ENCODE results near the gene NAGA.
"Not testable (repeated sequence)": the region's sequence is repeated elsewhere in the genome, so short reads cannot be mapped to it uniquely, and the experiment has no call there.

The NAGA gene

GRCh38 chr22:42070517-42071422 lies at the start of gene NAGA:
Gene NAGA (minus strand): TSS chr22:42070812. CDS start chr22:42070297, 515 bp downstream.
- peak; percentile 96 for DNase-seq (ENCODE audit: low read depth)

GRCh38 chr22:42116848-42117424 lies 46.3 kb upstream of the NAGA start:
- DNase-seq (ENCODE audit: low read depth), result peak; percentile 79

DNA sequence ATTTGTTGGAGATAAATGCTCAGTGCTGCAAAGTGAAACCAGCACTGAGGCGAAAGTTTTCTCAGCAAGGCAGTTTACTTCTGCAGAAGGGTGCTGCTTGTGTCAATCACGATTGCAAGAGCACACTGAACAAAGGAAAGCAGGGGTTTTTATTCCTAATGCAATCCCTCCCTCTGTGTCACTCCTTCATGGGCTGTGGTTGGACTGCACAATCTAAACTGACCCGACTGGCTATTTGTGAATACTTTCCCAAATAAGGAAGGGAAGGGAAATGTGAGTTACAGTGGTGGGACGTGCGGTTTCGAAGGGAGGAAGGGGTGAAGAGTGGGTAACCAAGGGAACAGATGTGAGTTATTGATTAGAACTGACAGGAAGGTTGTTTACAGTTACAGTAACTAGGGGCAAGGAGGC lies 44.8 kb upstream of the NAGA start:
- not testable (repeated sequence) for DNase-seq (ENCODE audit: low read depth)

DNA sequence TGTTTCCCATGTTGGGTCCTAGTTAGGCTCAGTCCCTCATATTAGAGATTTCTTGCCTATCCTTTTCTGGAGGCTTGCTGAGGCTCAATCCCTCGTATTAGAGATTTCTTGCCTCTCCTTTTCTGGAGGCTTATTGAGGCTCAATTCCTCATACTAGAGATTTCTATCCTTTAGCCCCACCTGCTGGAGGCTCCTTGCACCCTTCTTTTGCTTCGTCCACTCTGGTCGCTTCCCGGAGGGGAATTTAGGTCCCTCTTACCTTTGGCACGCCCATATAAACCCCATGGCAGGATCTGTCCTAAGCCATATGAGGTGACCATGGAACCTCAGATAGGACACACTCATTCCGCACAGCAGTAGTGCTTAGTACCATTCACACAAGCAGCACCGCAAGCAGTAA lies 44.1 kb upstream of the NAGA start:
- DNase-seq (ENCODE audit: low read depth), result peak; percentile 41

- peak; percentile 2 for DNase-seq (ENCODE audit: low read depth)
Measured at GRCh38 chr22:42112793-42113192, 42.2 kb upstream of the NAGA start.

GRCh38 chr22:42111798-42112197 lies 41.2 kb upstream of the NAGA start:
- DNase-seq (ENCODE audit: low read depth), result no peak

- DNase-seq (ENCODE audit: low read depth), result no peak
Measured at GRCh38 chr22:42108848-42109247, 38.2 kb upstream of the NAGA start.

DNA sequence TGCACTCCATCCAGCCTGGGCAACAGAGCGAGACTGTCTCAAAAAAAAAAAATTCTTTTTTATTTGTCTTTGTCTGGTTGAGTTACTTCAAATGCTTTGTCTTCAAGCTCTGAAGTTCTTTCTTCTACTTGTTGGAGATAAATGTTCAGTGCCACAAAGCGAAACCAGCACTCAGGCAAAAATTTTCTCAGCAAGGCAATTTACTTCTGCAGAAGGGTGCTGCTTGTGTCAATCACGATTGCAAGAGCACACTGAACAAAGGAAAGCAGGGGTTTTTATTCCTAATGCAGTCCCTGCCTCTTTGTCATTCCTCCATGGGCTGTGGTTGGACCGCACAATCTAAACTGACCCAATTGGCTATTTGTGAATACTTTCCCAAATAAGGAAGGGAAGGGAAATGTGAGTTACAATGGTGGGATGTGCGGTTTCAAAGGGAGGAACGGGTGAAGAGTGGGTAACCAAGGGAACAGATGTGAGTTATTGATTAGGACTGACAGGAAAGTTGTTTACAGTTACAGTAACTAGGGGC lies 33.8 kb upstream of the NAGA start:
- DNase-seq (ENCODE audit: low read depth), result not testable (repeated sequence)

DNA sequence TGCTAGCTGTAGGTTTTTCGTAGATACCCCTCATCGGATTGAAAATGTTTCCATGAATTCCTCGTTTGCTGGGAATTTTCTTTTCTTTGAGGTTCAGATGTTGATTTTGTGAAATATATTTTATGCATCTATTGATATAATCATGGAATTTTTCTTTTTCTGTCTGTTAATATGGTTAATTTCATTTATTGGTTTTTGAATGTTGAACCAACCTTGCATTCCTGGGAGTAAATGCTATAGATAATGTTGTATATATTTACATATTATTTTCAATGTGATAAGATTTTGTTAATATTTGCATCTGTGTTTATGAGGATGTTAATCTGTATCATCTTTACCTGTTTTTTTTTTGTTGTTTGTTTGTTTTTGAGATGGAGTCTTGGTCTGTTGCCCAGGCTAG lies 30.6 kb upstream of the NAGA start:
- no peak for DNase-seq (ENCODE audit: low read depth)

GRCh38 chr22:42091455-42091782 lies 20.8 kb upstream of the NAGA start:
- peak; percentile 12 for DNase-seq (ENCODE audit: low read depth)

- DNase-seq (ENCODE audit: low read depth), result peak; percentile 98
Measured at GRCh38 chr22:42090596-42091454, 20.2 kb upstream of the NAGA start, which contains the start of gene NDUFA6. Gene NDUFA6 (minus strand): TSS chr22:42090772. CDS start chr22:42090744, 28 bp downstream.

DNA sequence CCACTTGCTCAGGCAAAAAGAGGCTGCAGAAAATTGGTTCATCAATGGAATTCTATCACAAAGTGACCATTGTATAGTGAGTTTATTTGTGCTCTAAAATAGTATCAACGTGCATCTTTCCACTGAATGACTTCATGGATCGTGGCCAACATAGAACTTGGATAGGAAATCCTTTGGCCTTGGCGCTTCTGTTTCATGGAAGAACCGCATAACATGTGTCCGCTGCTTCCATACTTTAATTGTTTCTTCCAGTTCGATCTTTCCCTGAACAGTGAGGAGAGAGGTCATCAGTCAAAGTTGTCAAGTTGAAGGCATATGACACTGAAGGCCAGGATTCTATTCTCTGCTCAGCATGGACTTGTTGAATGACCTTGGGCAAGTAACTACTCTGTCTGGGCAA lies 15.4 kb upstream of the NAGA start:
- DNase-seq (ENCODE audit: low read depth), result no peak

DNA sequence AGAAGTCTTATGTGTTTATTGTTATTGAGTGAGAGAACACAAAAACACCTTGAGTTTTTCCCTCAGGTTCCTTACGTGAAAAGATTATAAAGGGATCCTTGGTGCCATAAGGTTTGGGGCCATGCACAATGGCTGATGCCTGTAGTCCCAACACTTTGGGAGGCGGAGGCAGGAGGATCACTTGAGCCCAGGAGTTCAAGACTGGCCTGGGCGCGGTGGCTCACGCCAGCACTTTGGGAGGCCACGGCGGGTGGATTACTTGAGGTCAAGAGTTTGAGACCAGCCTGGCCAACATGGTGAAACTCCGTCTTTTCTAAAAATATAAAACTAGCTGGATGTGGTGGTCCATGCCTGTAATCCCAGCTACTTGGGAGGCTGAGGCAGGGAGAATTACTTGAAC lies 14.3 kb upstream of the NAGA start:
- DNase-seq (ENCODE audit: low read depth), result no peak

DNA sequence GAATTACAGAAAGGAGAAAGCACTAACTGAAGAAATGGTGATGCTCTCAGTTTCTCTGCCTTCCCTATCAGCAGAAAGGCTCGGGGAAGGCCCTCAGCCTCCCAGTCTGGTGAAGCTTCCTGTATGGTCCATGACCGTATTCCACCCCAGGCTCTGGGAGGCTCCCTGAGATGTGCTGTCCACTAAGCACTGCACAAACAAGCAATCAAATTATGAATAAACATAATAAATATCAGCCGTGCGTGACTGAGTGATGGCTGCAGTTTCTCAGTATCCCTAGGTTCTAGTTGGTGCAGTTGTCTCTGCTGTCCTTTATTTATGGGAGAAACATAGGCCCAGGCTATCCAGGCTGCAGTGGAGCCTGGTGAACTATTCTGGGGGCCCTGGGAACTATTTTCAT lies 12.5 kb upstream of the NAGA start:
- DNase-seq (ENCODE audit: low read depth), result no peak

DNA sequence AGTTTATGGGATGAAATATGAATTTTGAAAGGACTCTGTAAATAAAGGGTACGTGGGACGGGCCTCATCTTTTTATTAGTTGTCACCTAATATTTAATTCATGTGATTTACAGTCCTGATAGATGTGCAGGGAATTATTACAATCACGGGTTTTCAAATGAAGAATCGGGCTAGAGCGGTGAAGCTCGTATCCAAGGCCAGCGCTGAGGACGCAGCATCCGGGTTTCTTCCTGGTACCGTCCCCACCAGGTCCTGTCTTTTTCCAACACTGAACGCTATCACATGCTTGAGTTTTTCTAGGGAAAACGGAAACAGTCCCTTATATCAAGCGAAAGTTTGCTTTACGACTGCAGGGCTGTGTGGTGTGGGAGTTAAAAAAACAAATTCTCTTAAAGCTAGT lies 9.7 kb upstream of the NAGA start:
- peak; percentile 62 for DNase-seq (ENCODE audit: low read depth)

DNA sequence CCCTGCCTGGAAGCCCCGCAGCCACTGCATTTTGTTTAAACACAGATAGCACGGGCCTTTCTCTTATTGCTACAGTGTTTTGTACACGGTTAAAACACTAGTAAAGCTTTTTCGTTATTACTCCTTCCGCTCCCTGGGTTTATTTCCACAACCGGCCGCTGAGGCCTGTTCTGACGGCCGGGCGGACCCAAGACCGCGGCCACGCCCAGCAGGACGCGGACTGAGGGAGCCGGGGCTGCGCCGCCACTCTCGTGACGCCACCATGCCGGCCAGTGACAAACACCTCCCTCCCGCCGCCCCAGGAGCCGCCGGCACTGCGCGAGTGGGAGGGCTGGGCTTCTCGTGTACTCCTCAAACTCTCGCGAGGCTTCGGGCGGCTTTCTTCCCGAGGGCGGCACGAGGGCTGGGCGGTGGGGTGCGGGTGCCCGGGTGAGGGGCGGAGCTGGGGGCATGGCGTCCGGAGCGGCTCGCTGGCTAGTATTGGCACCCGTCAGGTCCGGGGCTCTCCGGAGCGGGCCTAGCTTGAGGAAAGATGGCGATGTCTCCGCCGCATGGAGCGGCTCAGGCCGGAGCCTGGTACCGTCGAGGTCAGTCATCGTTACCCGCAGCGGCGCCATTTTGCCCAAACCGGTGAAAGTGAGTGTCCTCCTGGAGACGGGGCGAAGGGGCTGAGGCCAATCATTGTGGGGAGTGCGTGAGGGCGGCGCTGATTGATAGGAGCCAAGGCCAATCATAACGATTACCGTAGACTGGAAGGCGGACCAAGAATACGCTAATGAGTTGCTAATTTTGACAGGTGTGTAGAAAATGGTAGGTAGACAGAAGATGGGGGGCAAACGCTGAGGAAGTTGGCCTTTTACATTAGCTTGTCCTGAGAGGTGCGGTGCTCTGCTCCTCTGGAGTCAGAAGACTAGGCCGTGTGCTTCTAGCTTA lies 9.0 kb upstream of the NAGA start, which contains the start of gene SMDT1:
SMDT1 (plus strand) TSS at position 382 of the 933 bp plus-strand sequence; CDS start at position 451, 69 bp downstream.
- DNase-seq (ENCODE audit: low read depth), result peak; percentile 96

DNA sequence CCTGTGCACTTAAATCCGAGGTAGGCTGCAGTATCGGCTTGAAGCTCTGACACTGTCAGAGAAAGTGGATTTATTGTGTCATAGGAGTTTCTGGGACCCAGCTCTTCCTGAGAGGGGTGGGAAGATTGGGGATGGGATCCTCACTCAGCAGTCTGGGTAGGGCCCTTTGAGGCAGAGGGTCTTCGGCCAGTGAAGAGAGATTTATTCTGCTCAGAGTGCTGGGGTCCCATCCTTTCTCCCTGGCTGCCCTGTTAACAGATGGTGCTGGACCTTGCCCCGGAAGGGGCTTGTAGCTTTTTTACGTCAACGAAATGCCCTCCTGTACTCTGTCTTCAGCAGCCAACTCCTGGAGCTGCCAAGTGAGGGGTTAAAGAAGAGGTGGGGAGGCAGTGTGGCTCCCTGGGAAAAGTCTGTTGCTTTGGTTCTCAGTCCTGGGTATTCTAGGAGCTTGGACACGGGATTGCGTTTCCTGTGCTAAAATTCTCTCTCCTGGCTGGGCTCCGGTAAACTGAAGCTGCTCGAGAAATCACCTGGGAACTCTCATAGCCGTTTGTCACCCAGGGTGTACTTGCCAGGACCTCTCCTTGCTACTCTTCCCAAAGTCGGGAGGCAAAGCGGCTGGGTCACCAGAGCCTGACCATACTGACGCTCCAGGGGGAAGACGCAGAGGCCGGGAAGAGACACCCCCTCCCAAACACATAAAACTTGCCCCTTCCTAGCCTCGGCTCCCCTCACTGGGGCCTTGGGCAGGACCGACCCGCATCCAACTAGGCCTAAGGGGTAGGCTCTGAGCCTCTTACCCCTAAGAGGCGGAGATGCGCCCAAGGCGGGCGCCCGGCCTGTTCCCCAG lies 8.1 kb upstream of the NAGA start:
- DNase-seq (ENCODE audit: low read depth), result peak; percentile 27

DNA sequence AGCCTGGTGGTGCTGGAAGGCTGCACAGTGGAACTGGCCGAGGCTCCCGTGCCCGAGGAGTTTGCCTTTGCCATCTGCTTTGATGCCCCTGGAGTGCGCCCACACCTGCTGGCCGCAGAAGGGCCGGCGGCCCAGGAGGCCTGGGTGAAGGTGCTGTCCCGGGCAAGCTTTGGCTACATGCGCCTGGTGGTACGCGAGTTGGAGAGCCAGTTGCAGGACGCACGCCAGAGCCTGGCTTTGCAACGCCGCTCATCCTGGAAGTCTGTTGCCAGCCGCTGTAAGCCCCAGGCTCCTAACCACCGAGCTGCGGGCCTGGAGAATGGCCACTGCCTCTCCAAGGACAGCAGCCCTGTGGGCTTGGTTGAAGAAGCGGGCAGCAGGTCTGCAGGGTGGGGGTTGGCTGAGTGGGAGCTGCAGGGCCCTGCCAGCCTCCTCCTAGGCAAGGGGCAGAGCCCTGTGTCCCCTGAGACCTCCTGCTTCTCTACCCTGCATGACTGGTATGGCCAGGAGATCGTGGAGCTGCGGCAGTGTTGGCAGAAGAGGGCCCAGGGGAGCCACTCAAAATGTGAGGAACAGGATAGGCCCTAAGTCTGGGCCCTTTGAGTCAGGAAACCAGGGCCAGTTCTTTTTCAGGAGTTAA lies 7.0 kb upstream of the NAGA start:
- DNase-seq (ENCODE audit: low read depth), result no peak

GRCh38 chr22:42076764-42077485 lies 6.3 kb upstream of the NAGA start:
- no peak for DNase-seq (ENCODE audit: low read depth)
